BE2C (cell line): ENCODE results near the gene ABCC6.
A peak's percentile ranks its signal among the peaks of the same experiment; 100 is the strongest.
"Not testable (repeated sequence)": the region's sequence is repeated elsewhere in the genome, so short reads cannot be mapped to it uniquely, and the experiment has no call there.

ENCODE experiments used
- DNase-seq: peaks from one replicate; pipeline ENCODE4 v3.0.0-alpha.2; 2020
- H3K27me3 ChIP-seq: fragments of 250-450 bp; sonication (Bioruptor Pico); 2 replicates; pipeline ENCODE4 v1.5.1; 2020; ENCODE audit warnings: mild to moderate bottlenecking
- H3K36me3 ChIP-seq: fragments of 250-450 bp; sonication (Bioruptor Pico); 2 replicates; pipeline ENCODE4 v1.5.1; 2020; ENCODE audit warnings: mild to moderate bottlenecking
- H3K4me1 ChIP-seq: fragments of 250-450 bp; sonication (Bioruptor Pico); 2 replicates; pipeline ENCODE4 v1.5.1; 2020
- H3K4me3 ChIP-seq: 2 replicates; pipeline ENCODE4 v1.5.1; 2011; ENCODE audit warnings: low read depth, low read length
- H3K9me3 ChIP-seq: fragments of 250-450 bp; sonication (Bioruptor Pico); 2 replicates; pipeline ENCODE4 v1.5.1; 2020
- TF ChIP-seq, protein P1 (sequence below): IDR thresholded peaks from 2 replicates; pipeline ENCODE4 v1.5.1; 2012; ENCODE audit warnings: mild to moderate bottlenecking, low read depth, low read length

The ABCC6 gene

DNA sequence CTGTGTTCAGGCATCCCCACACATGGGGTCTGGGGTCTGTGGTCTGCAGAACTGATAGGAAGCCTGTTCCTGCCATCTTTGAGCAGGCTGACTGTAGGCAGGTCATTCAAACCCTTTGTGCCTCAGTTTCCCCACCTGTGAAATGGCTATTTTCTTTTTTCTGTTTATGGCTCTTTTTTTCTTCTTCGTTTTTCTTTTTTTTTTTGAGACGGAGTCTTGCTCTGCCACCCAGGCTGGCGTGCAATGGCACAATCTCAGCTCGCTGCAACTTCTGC lies 72.5 kb downstream of the ABCC6 start:
- Histone ChIP-seq H3K36me3 (peaks cover 5% of the 10 kb centered on the region), H3K4me3 (no peak overlapping the region), H3K9me3 (no peaks in the 10 kb centered on the region), H3K4me1 (peaks cover 10% of the 10 kb centered on the region), H3K27me3 (no peaks in the 10 kb centered on the region)
- TF ChIP-seq, protein P1, sequence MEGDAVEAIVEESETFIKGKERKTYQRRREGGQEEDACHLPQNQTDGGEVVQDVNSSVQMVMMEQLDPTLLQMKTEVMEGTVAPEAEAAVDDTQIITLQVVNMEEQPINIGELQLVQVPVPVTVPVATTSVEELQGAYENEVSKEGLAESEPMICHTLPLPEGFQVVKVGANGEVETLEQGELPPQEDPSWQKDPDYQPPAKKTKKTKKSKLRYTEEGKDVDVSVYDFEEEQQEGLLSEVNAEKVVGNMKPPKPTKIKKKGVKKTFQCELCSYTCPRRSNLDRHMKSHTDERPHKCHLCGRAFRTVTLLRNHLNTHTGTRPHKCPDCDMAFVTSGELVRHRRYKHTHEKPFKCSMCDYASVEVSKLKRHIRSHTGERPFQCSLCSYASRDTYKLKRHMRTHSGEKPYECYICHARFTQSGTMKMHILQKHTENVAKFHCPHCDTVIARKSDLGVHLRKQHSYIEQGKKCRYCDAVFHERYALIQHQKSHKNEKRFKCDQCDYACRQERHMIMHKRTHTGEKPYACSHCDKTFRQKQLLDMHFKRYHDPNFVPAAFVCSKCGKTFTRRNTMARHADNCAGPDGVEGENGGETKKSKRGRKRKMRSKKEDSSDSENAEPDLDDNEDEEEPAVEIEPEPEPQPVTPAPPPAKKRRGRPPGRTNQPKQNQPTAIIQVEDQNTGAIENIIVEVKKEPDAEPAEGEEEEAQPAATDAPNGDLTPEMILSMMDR = no peak
- DNase-seq = no peak

DNA sequence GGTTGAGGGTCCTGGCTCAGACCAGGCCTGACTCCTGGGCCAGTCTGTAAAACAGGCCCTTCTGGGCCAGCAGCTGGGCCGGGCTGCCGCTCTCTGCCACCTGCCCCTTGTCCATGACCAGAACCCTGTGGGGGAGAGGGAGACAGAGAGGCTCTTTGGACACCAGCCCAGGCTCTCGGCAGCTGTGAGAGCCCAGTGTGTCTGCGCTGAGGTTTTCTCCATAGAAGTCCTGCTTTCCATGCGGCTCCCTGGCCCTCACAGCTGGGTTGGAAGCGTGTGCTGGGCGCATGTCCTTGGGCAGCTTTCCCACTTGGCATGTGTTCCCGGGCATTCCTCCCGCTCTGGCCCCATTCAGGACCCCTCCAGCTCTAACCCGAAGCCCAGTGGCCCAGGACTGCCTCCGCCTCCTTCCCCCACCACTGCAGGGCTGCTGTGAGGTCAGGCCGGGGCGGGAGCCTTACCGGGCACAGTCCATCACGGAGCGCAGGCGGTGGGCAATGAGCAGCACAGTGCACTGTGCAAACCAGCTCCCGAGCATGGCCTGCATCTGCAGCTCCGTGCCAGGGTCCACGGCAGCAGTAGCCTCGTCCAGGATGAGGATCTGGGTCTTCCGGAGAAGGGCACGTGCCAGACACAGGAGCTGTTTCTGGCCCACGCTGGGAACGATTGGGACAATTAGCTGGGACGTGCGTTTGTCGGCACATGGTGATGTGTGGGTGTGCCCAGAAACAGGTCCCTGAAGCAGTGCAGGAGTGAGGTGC lies 73.0 kb downstream of the ABCC6 start:
- H3K4me3 ChIP-seq = no peak overlapping the region
- H3K9me3 ChIP-seq = no peaks in the 10 kb centered on the region
- TF ChIP-seq, protein P1 = no peak
- peaks cover 11% of the 10 kb centered on the region for H3K36me3 ChIP-seq
- H3K27me3 ChIP-seq = no peaks in the 10 kb centered on the region
- peaks cover 10% of the 10 kb centered on the region for H3K4me1 ChIP-seq
- peak; percentile 82 for DNase-seq

DNA sequence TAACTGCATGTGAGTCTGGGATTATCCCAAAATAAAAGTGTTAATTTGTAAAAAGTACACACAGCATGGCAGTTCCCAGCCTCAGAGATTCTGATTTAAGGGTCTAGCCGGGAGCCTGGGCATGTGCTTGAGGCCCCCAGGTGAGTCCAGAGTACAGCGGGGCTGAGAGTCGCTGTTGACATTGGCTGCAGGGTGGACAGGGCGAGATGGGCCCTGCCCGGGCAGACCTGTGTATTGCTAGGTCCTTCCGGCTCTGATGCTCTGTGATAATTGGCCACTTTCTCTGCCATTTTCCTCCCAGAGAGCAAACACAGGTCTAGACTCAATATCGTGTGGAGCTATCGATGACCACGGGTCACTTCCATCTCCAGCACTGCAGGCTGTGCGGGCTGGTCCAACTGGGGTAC lies 73.6 kb downstream of the ABCC6 start:
- Histone ChIP-seq H3K9me3 (no peaks in the 10 kb centered on the region), H3K4me1 (peaks cover 10% of the 10 kb centered on the region), H3K27me3 (no peaks in the 10 kb centered on the region), H3K36me3 (peaks cover 15% of the 10 kb centered on the region), H3K4me3 (no peak overlapping the region)
- TF ChIP-seq, protein P1 = no peak
- DNase-seq = no peak

DNA sequence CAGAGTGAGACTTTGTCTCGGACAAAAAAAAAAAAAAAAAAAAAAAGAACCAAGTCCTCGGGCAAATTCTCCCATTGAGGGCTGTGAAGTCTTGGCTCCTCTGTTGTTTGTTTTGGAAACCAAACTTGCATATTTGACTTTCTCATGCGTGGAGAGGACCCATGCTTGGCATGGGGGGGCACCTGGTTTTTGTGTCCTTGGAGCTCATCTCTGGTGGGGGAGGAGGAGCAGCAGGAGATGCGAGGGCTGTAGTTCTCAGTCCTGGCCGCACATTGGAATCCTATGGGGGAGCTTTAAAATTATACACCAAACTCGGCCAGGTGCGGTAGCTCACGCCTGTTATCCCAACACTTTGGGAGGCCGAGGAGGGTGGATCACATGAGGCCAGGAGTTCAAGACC lies 74.5 kb downstream of the ABCC6 start:
- Histone ChIP-seq H3K4me1 (peaks cover 10% of the 10 kb centered on the region), H3K9me3 (no peaks in the 10 kb centered on the region), H3K27me3 (no peaks in the 10 kb centered on the region), H3K4me3 (no peak overlapping the region), H3K36me3 (peaks cover 21% of the 10 kb centered on the region)
- TF ChIP-seq, protein P1 = no peak
- DNase-seq = no peak

DNA sequence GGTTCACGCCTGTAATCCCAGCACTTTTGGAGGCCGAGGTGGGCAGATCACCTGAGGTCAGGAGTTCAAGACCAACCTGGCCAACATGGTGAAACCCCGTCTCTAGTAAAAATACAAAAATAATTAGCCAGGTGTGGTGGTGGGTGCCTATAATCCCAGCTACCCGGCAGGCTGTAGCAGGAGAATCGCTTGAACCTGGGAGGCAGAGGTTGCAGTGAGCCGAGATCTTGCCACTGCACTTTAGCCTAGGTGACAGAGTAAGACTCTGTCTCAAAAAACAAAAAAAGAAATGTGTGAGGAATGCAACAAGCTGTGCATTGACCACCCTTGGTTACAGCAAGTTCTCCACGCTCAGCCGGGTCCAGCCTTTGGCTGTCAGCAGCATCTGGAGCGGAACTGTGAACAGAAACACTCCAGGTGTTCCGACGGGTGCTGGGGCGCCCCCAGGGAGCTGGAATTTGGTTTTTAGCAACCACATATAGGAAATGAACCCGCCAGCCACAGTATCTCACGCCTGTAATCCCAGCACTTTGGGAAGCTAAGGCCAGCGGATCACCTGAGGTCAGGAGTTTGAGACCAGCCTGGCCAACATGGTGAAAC lies 75.2 kb downstream of the ABCC6 start:
- H3K4me3 ChIP-seq, DNase-seq, H3K9me3 ChIP-seq, H3K4me1 ChIP-seq, H3K27me3 ChIP-seq: not testable (repeated sequence)
- H3K36me3 ChIP-seq = peaks cover 24% of the 10 kb centered on the region

DNA sequence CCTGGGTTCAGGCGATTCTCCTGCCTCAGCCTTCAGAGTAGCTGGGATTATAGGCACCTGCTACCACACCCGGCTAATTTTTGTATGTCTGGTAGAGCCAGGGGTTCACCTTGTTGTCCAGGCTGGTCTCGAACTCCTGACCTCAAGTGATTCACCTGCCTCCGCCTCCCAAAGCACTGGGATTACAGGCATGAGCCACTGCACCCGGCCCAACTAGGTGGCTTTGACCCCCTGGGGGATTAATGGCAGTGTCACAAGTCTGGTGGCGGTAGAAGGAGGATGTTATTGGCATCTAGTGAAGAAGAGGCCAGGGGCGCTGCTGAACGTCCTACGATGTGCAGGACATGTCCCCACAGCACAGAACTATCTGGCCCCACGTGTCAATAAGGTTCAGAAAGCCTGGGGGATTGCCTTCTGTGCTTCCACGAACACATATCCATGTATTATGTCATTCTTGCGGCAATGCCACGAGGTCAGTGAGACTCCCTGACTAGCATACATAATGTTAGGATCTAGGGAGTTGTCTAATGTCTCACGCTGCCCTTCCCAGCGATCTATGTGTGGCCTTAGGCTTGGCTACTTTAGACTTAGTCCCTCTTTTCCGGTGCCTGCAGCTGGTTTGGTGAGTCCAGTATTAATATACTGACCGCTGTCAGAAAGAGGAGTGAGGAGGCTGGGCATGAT lies 75.8 kb downstream of the ABCC6 start:
- Histone ChIP-seq H3K36me3 (peaks cover 26% of the 10 kb centered on the region), H3K27me3 (no peaks in the 10 kb centered on the region), H3K4me3 (no peak overlapping the region), H3K4me1 (peaks cover 10% of the 10 kb centered on the region), H3K9me3 (no peaks in the 10 kb centered on the region)
- TF ChIP-seq, protein P1 = no peak
- DNase-seq = no peak
